Loucy (cell line): Measurements from ENCODE around the gene MZB1.

Source experiments
- CTCF ChIP-seq: fragments of 200-600 bp; sonication (generic); conservative IDR thresholded peaks from 2 replicates; pipeline ENCODE4 v1.5.1; 2014; ENCODE audit warnings: mild to moderate bottlenecking, antibody characterized with exemption, low read length
- EZH2phosphoT487 ChIP-seq: fragments of 200-600 bp; IDR thresholded peaks from 2 replicates; pipeline ENCODE4 v1.6.1; 2018; ENCODE audit warnings: antibody characterized with exemption, mild to moderate bottlenecking, moderate library complexity, borderline replicate concordance

- TF ChIP-seq CTCF (no peak), EZH2phosphoT487 (no peak)
Observed at GRCh38 chr5:139341187-139341688, 48.5 kb downstream of the MZB1 start.
